ENCODE results near the gene NLRC5.

NLRC5 gene

DNA sequence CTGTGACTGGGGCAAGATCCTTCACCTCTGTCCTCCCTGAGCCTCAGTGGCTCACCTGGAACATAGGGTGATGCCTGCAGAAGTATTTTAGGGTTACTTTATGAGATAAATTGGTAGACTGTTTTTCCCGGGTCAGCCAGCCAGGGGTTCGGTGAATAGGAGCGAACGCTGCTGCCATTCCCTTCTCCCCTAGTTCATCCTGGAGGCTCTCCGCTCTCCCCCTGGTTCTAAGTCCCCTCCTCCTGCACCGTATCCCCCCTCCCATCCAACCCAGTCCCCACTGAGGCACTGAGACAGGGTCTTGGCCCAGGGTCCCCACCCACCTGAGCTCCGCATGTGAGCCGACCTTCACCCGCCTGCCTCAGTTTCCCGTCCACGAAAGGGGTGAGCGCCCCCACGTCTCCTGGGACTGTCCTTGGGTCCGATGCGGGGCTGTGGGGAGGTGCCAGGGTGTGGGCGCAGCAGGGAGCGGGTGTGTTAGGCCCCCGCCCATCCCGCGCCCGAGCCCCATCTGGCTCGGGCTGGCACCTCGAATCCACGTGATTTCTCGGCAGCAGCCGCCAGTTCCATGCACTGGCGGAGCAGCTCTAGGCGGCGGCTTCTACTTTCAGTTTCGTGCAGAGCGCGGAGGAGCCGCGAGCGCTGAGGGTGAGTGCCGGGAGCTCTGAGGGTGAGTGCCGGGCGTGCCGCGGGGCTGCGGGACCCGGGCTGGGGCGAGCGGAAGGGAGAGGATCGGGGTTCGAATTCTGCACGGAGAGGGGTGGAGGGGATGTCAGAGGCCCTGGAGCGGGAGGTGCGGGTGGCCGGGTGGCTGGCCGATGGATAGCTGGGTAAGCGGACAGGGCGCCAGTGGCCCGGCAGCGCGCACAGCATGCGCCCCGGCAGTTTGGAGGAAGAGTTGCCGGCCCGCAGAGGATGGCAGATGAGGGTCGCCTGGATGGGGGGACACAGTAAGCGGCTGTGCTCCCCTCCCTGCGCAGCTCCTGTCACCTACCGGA is at the start of gene NLRC5:
Gene NLRC5 (plus strand): TSS at position 610 of the 998 bp plus-strand sequence. CDS start 31,156 bp downstream, outside the sequence.
- Histone ChIP-seq H3K4me1 (ENCODE audit: insufficient read depth, low read length) (peaks cover 48% of the 10 kb centered on the region), H3K9ac (ENCODE audit: low read length) (peak within 1 kb of the TSS; percentile 66), H3K27ac (ENCODE audit: low read depth, low read length) (peak within 1 kb of the TSS; percentile 93), H3K9me3 (ENCODE audit: low read length) (no peaks in the 10 kb centered on the region), H3K27me3 (ENCODE audit: control insufficient read depth in 1 of 2, insufficient read depth in 2 of 2, low read length in 2 of 2) (no peaks in the 10 kb centered on the region), H3K36me3 (ENCODE audit: insufficient read depth, low read length) (no peaks in the 10 kb centered on the region), H3K4me3 (ENCODE audit: low read depth in 1 of 2, low read length in 2 of 2) (peak within 1 kb of the TSS; percentile 83 to 86)

DNA sequence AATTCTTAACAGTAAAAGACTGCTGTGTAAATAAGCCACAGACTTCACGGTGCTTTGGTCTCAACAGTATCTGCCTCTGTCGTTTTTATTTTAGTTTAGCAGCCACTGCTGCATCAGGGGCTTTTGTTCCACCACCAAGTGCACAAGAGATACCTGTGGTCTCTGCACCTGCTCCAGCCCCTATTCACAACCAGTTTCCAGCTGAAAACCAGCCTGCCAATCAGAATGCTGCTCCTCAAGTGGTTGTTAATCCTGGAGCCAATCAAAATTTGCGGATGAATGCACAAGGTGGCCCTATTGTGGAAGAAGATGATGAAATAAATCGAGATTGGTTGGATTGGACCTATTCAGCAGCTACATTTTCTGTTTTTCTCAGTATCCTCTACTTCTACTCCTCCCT is 49.6 kb upstream of the NLRC5 start:
- no peaks in the 10 kb centered on the region for H3K9me3 ChIP-seq (ENCODE audit: low read length)
- H3K36me3 ChIP-seq (ENCODE audit: insufficient read depth, low read length), result peaks cover 96% of the 10 kb centered on the region
- no peaks in the 10 kb centered on the region for H3K27me3 ChIP-seq (ENCODE audit: control insufficient read depth in 1 of 2, insufficient read depth in 2 of 2, low read length in 2 of 2)
- no peak overlapping the region for H3K9ac ChIP-seq (ENCODE audit: low read length)
- H3K27ac ChIP-seq (ENCODE audit: low read depth, low read length), result no peak overlapping the region
- no peak overlapping the region for H3K4me3 ChIP-seq (ENCODE audit: low read depth in 1 of 2, low read length in 2 of 2)
- peaks cover 16% of the 10 kb centered on the region for H3K4me1 ChIP-seq (ENCODE audit: insufficient read depth, low read length)

GRCh38 chr16:56941092-56941491 is 48.3 kb upstream of the NLRC5 start:
- Histone ChIP-seq H3K9me3 (ENCODE audit: low read length) (no peaks in the 10 kb centered on the region), H3K4me3 (ENCODE audit: low read depth in 1 of 2, low read length in 2 of 2) (no peak overlapping the region), H3K9ac (ENCODE audit: low read length) (no peak overlapping the region), H3K27me3 (ENCODE audit: control insufficient read depth in 1 of 2, insufficient read depth in 2 of 2, low read length in 2 of 2) (no peaks in the 10 kb centered on the region), H3K36me3 (ENCODE audit: insufficient read depth, low read length) (peaks cover 91% of the 10 kb centered on the region), H3K27ac (ENCODE audit: low read depth, low read length) (no peak overlapping the region), H3K4me1 (ENCODE audit: insufficient read depth, low read length) (peaks cover 9% of the 10 kb centered on the region)

DNA sequence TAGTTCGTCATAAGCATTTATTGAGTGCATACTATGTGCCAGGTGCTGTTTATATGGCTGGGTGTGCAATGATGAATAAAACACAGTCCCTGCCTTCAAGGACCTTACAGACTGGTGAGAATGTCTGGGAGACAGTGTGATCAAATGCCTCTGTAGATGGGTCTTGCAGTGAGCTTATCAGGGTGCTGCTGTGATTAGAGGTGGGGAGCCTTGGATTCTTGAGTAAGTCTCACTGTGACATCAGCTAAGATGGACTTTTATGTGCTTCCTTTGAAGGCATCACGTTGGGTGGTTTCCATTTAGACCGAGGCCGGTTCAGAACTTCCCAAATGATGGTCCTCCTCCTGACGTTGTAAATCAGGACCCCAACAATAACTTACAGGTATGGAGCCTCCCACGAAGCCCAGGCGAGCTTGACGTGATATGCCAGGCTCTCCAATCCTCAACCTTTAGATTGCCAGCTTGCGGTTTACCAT is 47.5 kb upstream of the NLRC5 start:
- Histone ChIP-seq H3K9ac (ENCODE audit: low read length) (no peak overlapping the region), H3K4me3 (ENCODE audit: low read depth in 1 of 2, low read length in 2 of 2) (no peak overlapping the region), H3K27me3 (ENCODE audit: control insufficient read depth in 1 of 2, insufficient read depth in 2 of 2, low read length in 2 of 2) (no peaks in the 10 kb centered on the region), H3K27ac (ENCODE audit: low read depth, low read length) (no peak overlapping the region), H3K9me3 (ENCODE audit: low read length) (no peaks in the 10 kb centered on the region), H3K4me1 (ENCODE audit: insufficient read depth, low read length) (peaks cover 4% of the 10 kb centered on the region), H3K36me3 (ENCODE audit: insufficient read depth, low read length) (peaks cover 87% of the 10 kb centered on the region)

- peaks cover 68% of the 10 kb centered on the region for H3K36me3 ChIP-seq (ENCODE audit: insufficient read depth, low read length)
- no peaks in the 10 kb centered on the region for H3K27me3 ChIP-seq (ENCODE audit: control insufficient read depth in 1 of 2, insufficient read depth in 2 of 2, low read length in 2 of 2)
- H3K4me1 ChIP-seq (ENCODE audit: insufficient read depth, low read length), result peaks cover under 1% of the 10 kb centered on the region
- H3K4me3 ChIP-seq (ENCODE audit: low read depth in 1 of 2, low read length in 2 of 2), result no peak overlapping the region
- no peak overlapping the region for H3K9ac ChIP-seq (ENCODE audit: low read length)
- H3K27ac ChIP-seq (ENCODE audit: low read depth, low read length), result no peak overlapping the region
- H3K9me3 ChIP-seq (ENCODE audit: low read length), result no peaks in the 10 kb centered on the region
Measured at GRCh38 chr16:56943761-56944375, 45.5 kb upstream of the NLRC5 start.

- Histone ChIP-seq H3K27me3 (ENCODE audit: control insufficient read depth in 1 of 2, insufficient read depth in 2 of 2, low read length in 2 of 2) (no peaks in the 10 kb centered on the region), H3K4me1 (ENCODE audit: insufficient read depth, low read length) (no peaks in the 10 kb centered on the region), H3K9me3 (ENCODE audit: low read length) (no peaks in the 10 kb centered on the region), H3K4me3 (ENCODE audit: low read depth in 1 of 2, low read length in 2 of 2) (no peak overlapping the region), H3K36me3 (ENCODE audit: insufficient read depth, low read length) (peaks cover 54% of the 10 kb centered on the region), H3K27ac (ENCODE audit: low read depth, low read length) (no peak overlapping the region), H3K9ac (ENCODE audit: low read length) (no peak overlapping the region)
Measured at GRCh38 chr16:56944954-56945839, 44.2 kb upstream of the NLRC5 start.

DNA sequence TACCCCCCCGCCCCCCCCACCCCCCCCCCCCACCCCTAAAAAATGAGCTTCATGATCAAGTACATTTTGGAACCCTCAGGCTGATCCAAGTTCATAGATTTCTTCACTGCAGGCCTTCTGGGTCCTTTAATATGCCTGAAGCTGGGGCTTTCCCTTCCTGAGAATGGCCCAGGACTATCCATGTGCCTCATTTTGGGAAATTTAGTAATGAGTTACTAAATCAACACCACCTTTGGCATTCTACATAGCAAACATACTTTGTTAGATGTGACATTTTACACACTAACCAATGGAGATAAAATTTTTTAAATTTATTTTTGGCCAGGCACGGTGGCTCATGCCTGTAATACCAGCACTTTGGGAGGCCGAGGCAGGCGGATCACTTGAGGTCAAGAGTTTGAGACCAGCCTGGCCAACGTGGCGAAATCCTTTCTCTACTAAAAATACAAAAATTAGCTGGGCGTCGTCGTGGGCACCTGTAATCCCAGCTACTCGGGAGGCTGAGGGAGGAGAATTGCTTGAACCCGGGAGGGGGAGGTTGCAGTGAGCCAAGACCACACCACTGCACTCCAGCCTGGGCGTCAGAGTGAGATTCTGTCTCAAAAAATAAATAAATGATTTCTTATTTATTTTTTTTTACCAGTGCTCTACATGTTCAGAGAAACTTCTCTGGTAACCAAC is 43.4 kb upstream of the NLRC5 start:
- H3K4me3 ChIP-seq (ENCODE audit: low read depth in 1 of 2, low read length in 2 of 2), result no peak overlapping the region
- H3K36me3 ChIP-seq (ENCODE audit: insufficient read depth, low read length), result peaks cover 48% of the 10 kb centered on the region
- H3K9me3 ChIP-seq (ENCODE audit: low read length), result no peaks in the 10 kb centered on the region
- H3K27ac ChIP-seq (ENCODE audit: low read depth, low read length), result no peak overlapping the region
- no peaks in the 10 kb centered on the region for H3K4me1 ChIP-seq (ENCODE audit: insufficient read depth, low read length)
- H3K27me3 ChIP-seq (ENCODE audit: control insufficient read depth in 1 of 2, insufficient read depth in 2 of 2, low read length in 2 of 2), result no peaks in the 10 kb centered on the region
- H3K9ac ChIP-seq (ENCODE audit: low read length), result no peak overlapping the region

- Histone ChIP-seq H3K27ac (ENCODE audit: low read depth, low read length) (no peak overlapping the region), H3K9ac (ENCODE audit: low read length) (no peak overlapping the region), H3K36me3 (ENCODE audit: insufficient read depth, low read length) (peaks cover 39% of the 10 kb centered on the region)
Measured at GRCh38 chr16:56946767-56947603, 42.4 kb upstream of the NLRC5 start.

GRCh38 chr16:56947604-56947995 is 41.8 kb upstream of the NLRC5 start:
- Histone ChIP-seq H3K4me3 (ENCODE audit: low read depth in 1 of 2, low read length in 2 of 2) (no peak overlapping the region), H3K9me3 (ENCODE audit: low read length) (no peaks in the 10 kb centered on the region), H3K27me3 (ENCODE audit: control insufficient read depth in 1 of 2, insufficient read depth in 2 of 2, low read length in 2 of 2) (no peaks in the 10 kb centered on the region), H3K27ac (ENCODE audit: low read depth, low read length) (no peak overlapping the region), H3K36me3 (ENCODE audit: insufficient read depth, low read length) (peaks cover 33% of the 10 kb centered on the region), H3K9ac (ENCODE audit: low read length) (no peak overlapping the region), H3K4me1 (ENCODE audit: insufficient read depth, low read length) (no peaks in the 10 kb centered on the region)

More at GRCh38 chr16:56946767-56947603, 42.4 kb upstream of the NLRC5 start:
- Histone ChIP-seq H3K9me3 (ENCODE audit: low read length) (no peaks in the 10 kb centered on the region), H3K4me1 (ENCODE audit: insufficient read depth, low read length) (no peaks in the 10 kb centered on the region), H3K27me3 (ENCODE audit: control insufficient read depth in 1 of 2, insufficient read depth in 2 of 2, low read length in 2 of 2) (no peaks in the 10 kb centered on the region), H3K4me3 (ENCODE audit: low read depth in 1 of 2, low read length in 2 of 2) (no peak overlapping the region)

GRCh38 chr16:56948234-56948633 is 41.1 kb upstream of the NLRC5 start:
- Histone ChIP-seq H3K9me3 (ENCODE audit: low read length) (no peaks in the 10 kb centered on the region), H3K27me3 (ENCODE audit: control insufficient read depth in 1 of 2, insufficient read depth in 2 of 2, low read length in 2 of 2) (no peaks in the 10 kb centered on the region), H3K9ac (ENCODE audit: low read length) (no peak overlapping the region), H3K4me3 (ENCODE audit: low read depth in 1 of 2, low read length in 2 of 2) (no peak overlapping the region), H3K27ac (ENCODE audit: low read depth, low read length) (no peak overlapping the region), H3K36me3 (ENCODE audit: insufficient read depth, low read length) (peaks cover 27% of the 10 kb centered on the region), H3K4me1 (ENCODE audit: insufficient read depth, low read length) (no peaks in the 10 kb centered on the region)

Data from muscle layer of colon (tissue), 2 donors.